Endothelial cell (in vitro differentiated cells): Measurements from ENCODE around the gene KCNJ11. TPM values are rescaled to one million over a fixed set of nuclear protein-coding genes. Genes with fewer than 3 reads are reported as not detected.

Source experiments
- DNase-seq: peaks from one replicate; pipeline ENCODE4 v3.0.0; 2021; ENCODE audit warnings: low spot score
- H3K27ac Mint-ChIP-seq: one replicate; pipeline ENCODE4 v1.8.0; 2021; ENCODE audit warnings: mixed read lengths, inconsistent platforms; ENCODE audit not compliant: unreplicated experiment
- H3K27me3 Mint-ChIP-seq: one replicate; pipeline ENCODE4 v1.8.0; 2021; ENCODE audit warnings: mild to moderate bottlenecking, moderate library complexity, mixed read lengths, inconsistent platforms; ENCODE audit not compliant: unreplicated experiment
- H3K36me3 Mint-ChIP-seq: one replicate; pipeline ENCODE4 v1.8.0; 2021; ENCODE audit warnings: mild to moderate bottlenecking, low read depth, mixed read lengths, inconsistent platforms; ENCODE audit not compliant: unreplicated experiment
- H3K4me1 Mint-ChIP-seq: one replicate; pipeline ENCODE4 v1.8.0; 2021; ENCODE audit warnings: mild to moderate bottlenecking, mixed read lengths, inconsistent platforms; ENCODE audit not compliant: unreplicated experiment
- H3K4me3 Mint-ChIP-seq: one replicate; pipeline ENCODE4 v1.8.0; 2021; ENCODE audit warnings: mild to moderate bottlenecking, mixed read lengths, inconsistent platforms; ENCODE audit not compliant: unreplicated experiment
- H3K9me3 Mint-ChIP-seq: one replicate; pipeline ENCODE4 v1.8.0; 2021; ENCODE audit warnings: mixed read lengths, inconsistent platforms; ENCODE audit not compliant: unreplicated experiment
- total RNA-seq: library from RNA; stranded (reverse); fragmentation: NEBNext Ultra II Directional; extraction: Animal tissue kit (Norgen Biotek cat#: 25700); gene quantifications from one replicate; pipeline ENCODE4 v1.2.1, GENCODE V29; 2021; ENCODE audit not compliant: unreplicated experiment
- TF ChIP-seq, protein P1 (sequence below): fragments of 200-600 bp; sonication (generic); IDR thresholded peaks from one replicate; pipeline ENCODE4 v1.5.0; 2021; ENCODE audit warnings: antibody characterized with exemption; ENCODE audit not compliant: unreplicated experiment

The KCNJ11 gene
- total RNA-seq, 1 donor from 2014 or later: 0.46 TPM

GRCh38 chr11:17414317-17414737 lies 25.9 kb upstream of the KCNJ11 start:
- Mint-ChIP-seq H3K27ac (no peak overlapping the region), H3K36me3 (no peaks in the 10 kb centered on the region), H3K9me3 (no peaks in the 10 kb centered on the region), H3K4me3 (no peak overlapping the region), H3K4me1 (peaks cover 5% of the 10 kb centered on the region), H3K27me3 (peaks cover 4% of the 10 kb centered on the region)
- TF ChIP-seq, protein P1, sequence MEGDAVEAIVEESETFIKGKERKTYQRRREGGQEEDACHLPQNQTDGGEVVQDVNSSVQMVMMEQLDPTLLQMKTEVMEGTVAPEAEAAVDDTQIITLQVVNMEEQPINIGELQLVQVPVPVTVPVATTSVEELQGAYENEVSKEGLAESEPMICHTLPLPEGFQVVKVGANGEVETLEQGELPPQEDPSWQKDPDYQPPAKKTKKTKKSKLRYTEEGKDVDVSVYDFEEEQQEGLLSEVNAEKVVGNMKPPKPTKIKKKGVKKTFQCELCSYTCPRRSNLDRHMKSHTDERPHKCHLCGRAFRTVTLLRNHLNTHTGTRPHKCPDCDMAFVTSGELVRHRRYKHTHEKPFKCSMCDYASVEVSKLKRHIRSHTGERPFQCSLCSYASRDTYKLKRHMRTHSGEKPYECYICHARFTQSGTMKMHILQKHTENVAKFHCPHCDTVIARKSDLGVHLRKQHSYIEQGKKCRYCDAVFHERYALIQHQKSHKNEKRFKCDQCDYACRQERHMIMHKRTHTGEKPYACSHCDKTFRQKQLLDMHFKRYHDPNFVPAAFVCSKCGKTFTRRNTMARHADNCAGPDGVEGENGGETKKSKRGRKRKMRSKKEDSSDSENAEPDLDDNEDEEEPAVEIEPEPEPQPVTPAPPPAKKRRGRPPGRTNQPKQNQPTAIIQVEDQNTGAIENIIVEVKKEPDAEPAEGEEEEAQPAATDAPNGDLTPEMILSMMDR: no peak
- DNase-seq: no peak

- no peaks in the 10 kb centered on the region for H3K36me3 Mint-ChIP-seq
- peaks cover 4% of the 10 kb centered on the region for H3K27me3 Mint-ChIP-seq
- no peak overlapping the region for H3K27ac Mint-ChIP-seq
- H3K9me3 Mint-ChIP-seq: no peaks in the 10 kb centered on the region
- no peak overlapping the region for H3K4me3 Mint-ChIP-seq
- no peak for DNase-seq
- TF ChIP-seq, protein P1: no peak
- H3K4me1 Mint-ChIP-seq: peaks cover 5% of the 10 kb centered on the region
Measured at GRCh38 chr11:17413414-17414316, 25.2 kb upstream of the KCNJ11 start.

DNA sequence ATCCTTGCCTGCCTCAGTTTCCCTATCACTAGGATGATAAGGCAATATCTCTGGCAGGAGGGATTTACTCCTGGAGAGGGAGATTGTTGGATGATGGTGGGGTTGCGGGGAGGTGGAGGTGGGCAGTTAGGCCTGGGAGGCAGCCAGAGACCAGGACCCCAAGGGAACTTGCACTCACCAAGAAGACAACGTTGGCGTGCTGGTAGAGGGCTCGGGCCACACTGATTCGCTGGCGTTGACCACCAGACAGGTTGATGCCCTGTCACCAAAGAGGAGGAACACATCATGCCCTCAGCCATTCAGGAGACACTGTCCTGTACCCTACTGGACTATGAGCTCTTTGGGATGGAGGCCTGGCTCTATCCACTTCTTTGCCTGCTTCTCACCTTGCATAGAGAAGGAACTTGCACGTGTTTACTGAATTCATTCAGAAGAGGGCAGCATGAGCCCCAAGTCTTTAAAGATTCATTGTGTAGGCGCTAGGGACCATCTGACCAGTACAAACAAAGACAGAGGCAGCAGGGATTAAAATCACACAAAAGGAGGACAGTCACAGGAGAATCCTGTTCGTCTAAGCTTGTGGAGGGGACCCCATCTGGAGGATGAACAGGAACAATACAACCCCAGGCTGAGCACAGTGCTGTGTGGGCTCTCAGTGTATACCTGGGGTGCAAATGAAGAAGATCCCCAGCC lies 24.2 kb upstream of the KCNJ11 start:
- peaks cover 4% of the 10 kb centered on the region for H3K27me3 Mint-ChIP-seq
- H3K4me3 Mint-ChIP-seq: no peak overlapping the region
- H3K27ac Mint-ChIP-seq: no peak overlapping the region
- peaks cover 5% of the 10 kb centered on the region for H3K4me1 Mint-ChIP-seq
- TF ChIP-seq, protein P1: no peak
- no peaks in the 10 kb centered on the region for H3K36me3 Mint-ChIP-seq
- no peaks in the 10 kb centered on the region for H3K9me3 Mint-ChIP-seq
- no peak for DNase-seq

GRCh38 chr11:17411418-17411817 lies 23.0 kb upstream of the KCNJ11 start:
- peaks cover 4% of the 10 kb centered on the region for H3K27me3 Mint-ChIP-seq
- TF ChIP-seq, protein P1: no peak
- H3K9me3 Mint-ChIP-seq: no peaks in the 10 kb centered on the region
- peaks cover 5% of the 10 kb centered on the region for H3K4me1 Mint-ChIP-seq
- DNase-seq: no peak
- H3K4me3 Mint-ChIP-seq: no peak overlapping the region
- H3K27ac Mint-ChIP-seq: no peak overlapping the region
- no peaks in the 10 kb centered on the region for H3K36me3 Mint-ChIP-seq
